Measurements from ENCODE around the gene CLMP. TPM values are rescaled to one million over a fixed set of nuclear protein-coding genes. Genes with fewer than 3 reads are reported as not detected.

Gene CLMP
- total RNA-seq, 1 donor from 2014 or later: 3.4 TPM

- Histone ChIP-seq H3K4me1 (no peaks in the 10 kb centered on the region), H3K36me3 (no peaks in the 10 kb centered on the region), H3K27me3 (ENCODE audit: low read depth) (no peaks in the 10 kb centered on the region), H3K27ac (replicated peaks) (no peak overlapping the region), H3K4me3 (no peak overlapping the region), H3K9me3 (replicated peaks) (no peaks in the 10 kb centered on the region)
- no peak for TF ChIP-seq CTCF (IDR thresholded peaks at IDR 0.05; ENCODE audit: borderline replicate concordance)
- no peak for DNase-seq
- intact Hi-C loops (cut with micrococcal nuclease): no loop called here
Measured at GRCh38 chr11:123040111-123040432, 155.0 kb downstream of the CLMP start.

GRCh38 chr11:123035831-123036230 lies 159.2 kb downstream of the CLMP start:
- H3K36me3 ChIP-seq: no peaks in the 10 kb centered on the region
- no peaks in the 10 kb centered on the region for H3K4me1 ChIP-seq

GRCh38 chr11:123034597-123034996 lies 160.5 kb downstream of the CLMP start:
- H3K27ac ChIP-seq (replicated peaks): no peak overlapping the region
- H3K4me1 ChIP-seq: no peaks in the 10 kb centered on the region
- H3K27me3 ChIP-seq (ENCODE audit: low read depth): no peaks in the 10 kb centered on the region
- no peak for DNase-seq
- no peaks in the 10 kb centered on the region for H3K9me3 ChIP-seq (replicated peaks)
- no peaks in the 10 kb centered on the region for H3K36me3 ChIP-seq
- intact Hi-C loops (cut with micrococcal nuclease): no loop called here
- no peak for TF ChIP-seq CTCF (IDR thresholded peaks at IDR 0.05; ENCODE audit: borderline replicate concordance)
- H3K4me3 ChIP-seq: no peak overlapping the region

More at GRCh38 chr11:123035831-123036230, 159.2 kb downstream of the CLMP start:
- intact Hi-C loops (cut with micrococcal nuclease): no loop called here
- no peaks in the 10 kb centered on the region for H3K9me3 ChIP-seq (replicated peaks)
- no peak for DNase-seq
- H3K27me3 ChIP-seq (ENCODE audit: low read depth): no peaks in the 10 kb centered on the region
- H3K4me3 ChIP-seq: no peak overlapping the region
- H3K27ac ChIP-seq (replicated peaks): no peak overlapping the region
- TF ChIP-seq CTCF (IDR thresholded peaks at IDR 0.05; ENCODE audit: borderline replicate concordance): no peak

GRCh38 chr11:123033895-123034294 lies 161.2 kb downstream of the CLMP start:
- Histone ChIP-seq H3K4me3 (no peak overlapping the region), H3K27me3 (ENCODE audit: low read depth) (no peaks in the 10 kb centered on the region), H3K27ac (replicated peaks) (no peak overlapping the region), H3K9me3 (replicated peaks) (no peaks in the 10 kb centered on the region), H3K4me1 (no peaks in the 10 kb centered on the region), H3K36me3 (no peaks in the 10 kb centered on the region)
- intact Hi-C loops (cut with micrococcal nuclease): no loop called here
- DNase-seq: no peak
- peak; percentile 32 for TF ChIP-seq CTCF (IDR thresholded peaks at IDR 0.05; ENCODE audit: borderline replicate concordance)

- no peaks in the 10 kb centered on the region for H3K4me1 ChIP-seq
- no peak overlapping the region for H3K4me3 ChIP-seq
- no peaks in the 10 kb centered on the region for H3K36me3 ChIP-seq
- H3K9me3 ChIP-seq (replicated peaks): no peaks in the 10 kb centered on the region
- intact Hi-C loops (cut with micrococcal nuclease): no loop called here
- no peak for DNase-seq
- no peak overlapping the region for H3K27ac ChIP-seq (replicated peaks)
- TF ChIP-seq CTCF (IDR thresholded peaks at IDR 0.05; ENCODE audit: borderline replicate concordance): no peak
- no peaks in the 10 kb centered on the region for H3K27me3 ChIP-seq (ENCODE audit: low read depth)
Measured at GRCh38 chr11:123030517-123030916, 164.5 kb downstream of the CLMP start.

- Histone ChIP-seq H3K4me1 (peaks cover 13% of the 10 kb centered on the region), H3K4me3 (no peak overlapping the region), H3K27me3 (ENCODE audit: low read depth) (peaks cover 28% of the 10 kb centered on the region), H3K27ac (replicated peaks) (no peak overlapping the region), H3K36me3 (no peaks in the 10 kb centered on the region), H3K9me3 (replicated peaks) (no peaks in the 10 kb centered on the region)
- intact Hi-C loops (cut with micrococcal nuclease): loop anchor here (5.0 kb wide), 1 partner anchor 159 kb away; no protein-coding TSS in a partner anchor
- TF ChIP-seq CTCF (IDR thresholded peaks at IDR 0.05; ENCODE audit: borderline replicate concordance): peak; percentile 61
- DNase-seq: no peak
Measured at GRCh38 chr11:123020968-123021367, 174.1 kb downstream of the CLMP start.
